Uterus (tissue), 2 donors: ENCODE results near the gene FBN2.

Source experiments
- CTCF ChIP-seq, 4 experiments: fragments of 200-600 bp in 2 of 4; fragments of 450-650 bp in 2 of 4; sonication (generic) in 2 of 4; IDR thresholded peaks; one replicate each; pipeline ENCODE4 v1.5.1; 2016 to 2019; ENCODE audit warnings: antibody characterized with exemption in 4 of 4, mild to moderate bottlenecking in 2 of 4, moderate library complexity in 1 of 4
- POLR2A ChIP-seq, 2 donors: fragments of 450-650 bp; IDR thresholded peaks; one replicate each; pipeline ENCODE4 v1.6.1; 2016; ENCODE audit warnings: antibody characterized with exemption in 2 of 2, mild to moderate bottlenecking in 1 of 2, moderate library complexity in 1 of 2

DNA sequence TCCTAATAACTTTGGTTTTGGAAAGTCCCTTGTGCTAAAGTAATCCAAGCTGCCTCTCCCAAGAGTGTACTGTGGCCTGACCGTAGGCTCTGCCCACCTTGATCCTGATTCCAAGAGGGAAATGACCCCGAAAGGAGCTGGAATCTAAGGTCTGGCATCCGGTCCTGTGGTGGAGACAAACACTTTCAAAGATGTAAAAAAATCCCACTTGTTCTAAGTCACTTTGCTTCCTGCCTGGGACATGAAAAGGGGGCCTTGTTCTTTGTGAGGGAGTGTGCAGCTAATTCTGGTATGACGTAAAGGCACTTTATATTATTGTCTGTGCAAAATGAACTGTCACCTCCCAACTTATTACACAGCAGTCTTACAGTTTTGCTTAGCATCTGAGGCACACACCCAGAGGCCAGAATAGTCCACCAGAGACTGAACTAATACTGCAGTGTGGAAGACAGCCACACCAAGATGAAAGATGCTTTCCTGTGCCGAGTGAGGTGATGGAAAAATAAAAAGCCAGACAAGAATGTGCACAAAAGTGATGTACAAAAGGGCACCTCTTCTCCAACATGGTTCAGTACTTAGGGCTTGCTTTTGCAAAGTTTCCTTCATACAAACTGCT, 325.7 kb downstream of the FBN2 start:
- TF ChIP-seq CTCF (IDR thresholded peaks at IDR 0.05) (no peak), POLR2A (IDR thresholded peaks at IDR 0.05) (no peak)
